H54 (cell line): ENCODE data around the gene KRT32.
"Not testable (repeated sequence)": the region's sequence is repeated elsewhere in the genome, so short reads cannot be mapped to it uniquely, and the experiment has no call there.

Experiments
- DNase-seq: peaks from one replicate; pipeline ENCODE4 v3.0.0; 2011; ENCODE audit warnings: low spot score, mixed read lengths; ENCODE audit not compliant: insufficient read length
- FAIRE-seq: peaks from 3 replicates; lab custom pipeline; 2011; peaks lifted over from hg19 to GRCh38; lab: Jason Lieb, UNC
- POLR2A ChIP-seq: IDR thresholded peaks from 2 replicates; pipeline ENCODE4 v1.6.1; 2011; ENCODE audit warnings: low read depth, mild to moderate bottlenecking, low read length

The KRT32 gene

GRCh38 chr17:41444186-41444585 is 23.0 kb downstream of the KRT32 start:
- TF ChIP-seq POLR2A = no peak
- DNase-seq (no peak), FAIRE-seq (no peak)

GRCh38 chr17:41442739-41443138 is 24.4 kb downstream of the KRT32 start:
- no peak for TF ChIP-seq POLR2A
- no peak for DNase-seq
- FAIRE-seq = no peak

GRCh38 chr17:41440531-41441033 is 26.6 kb downstream of the KRT32 start, which contains the start of gene KRT38:
Gene KRT38, minus strand, starts transcription at chr17:41440983. Its CDS starts 62 bp downstream, at chr17:41440921.
- no peak for TF ChIP-seq POLR2A
- FAIRE-seq = no peak
- DNase-seq = no peak

- DNase-seq (no peak), FAIRE-seq (no peak)
- TF ChIP-seq POLR2A = no peak
Observed at GRCh38 chr17:41439375-41439774, 27.8 kb downstream of the KRT32 start.

GRCh38 chr17:41437769-41438168 is 29.4 kb downstream of the KRT32 start:
- no peak for FAIRE-seq
- no peak for TF ChIP-seq POLR2A

GRCh38 chr17:41437254-41437653 is 29.9 kb downstream of the KRT32 start:
- no peak for FAIRE-seq
- TF ChIP-seq POLR2A = no peak
- no peak for DNase-seq

More at GRCh38 chr17:41437769-41438168, 29.4 kb downstream of the KRT32 start:
- no peak for DNase-seq

- no peak for FAIRE-seq
- no peak for DNase-seq
- TF ChIP-seq POLR2A = no peak
Observed at GRCh38 chr17:41434415-41434814, 32.8 kb downstream of the KRT32 start.

GRCh38 chr17:41434005-41434404 is 33.2 kb downstream of the KRT32 start:
- TF ChIP-seq POLR2A = no peak
- DNase-seq (no peak), FAIRE-seq (no peak)

GRCh38 chr17:41433586-41433985 is 33.6 kb downstream of the KRT32 start:
- TF ChIP-seq POLR2A = no peak
- DNase-seq (no peak), FAIRE-seq (no peak)

- DNase-seq, FAIRE-seq: not testable (repeated sequence)
Observed at GRCh38 chr17:41430376-41430775, 36.8 kb downstream of the KRT32 start.

GRCh38 chr17:41429667-41430066 is 37.5 kb downstream of the KRT32 start:
- DNase-seq (no peak), FAIRE-seq (no peak)
- no peak for TF ChIP-seq POLR2A

GRCh38 chr17:41428591-41429291 is 38.4 kb downstream of the KRT32 start:
- no peak for DNase-seq
- TF ChIP-seq POLR2A = no peak
- no peak for FAIRE-seq

- FAIRE-seq (no peak), DNase-seq (no peak)
- no peak for TF ChIP-seq POLR2A
Observed at GRCh38 chr17:41424111-41424635, 43.0 kb downstream of the KRT32 start, which contains the start of gene KRT37. Gene KRT37, minus strand, starts transcription at chr17:41424585. Its CDS starts 62 bp downstream, at chr17:41424523.

GRCh38 chr17:41422586-41422985 is 44.6 kb downstream of the KRT32 start:
- not testable (repeated sequence) for FAIRE-seq, DNase-seq

GRCh38 chr17:41421617-41422016 is 45.6 kb downstream of the KRT32 start:
- no peak for TF ChIP-seq POLR2A
- DNase-seq (no peak), FAIRE-seq (no peak)
